ENCODE data around the gene PAMR1. TPM values are rescaled to one million over a fixed set of nuclear protein-coding genes. Genes with fewer than 3 reads are reported as not detected.

Gene PAMR1
- total RNA-seq, 1 experiment from 2014 or later: 17.9 TPM

- Mint-ChIP-seq H3K36me3 (ENCODE audit: insufficient read depth, unreplicated experiment) (no peaks in the 10 kb centered on the region), H3K4me3 (ENCODE audit: unreplicated experiment) (no peak overlapping the region), H3K27ac (ENCODE audit: unreplicated experiment) (no peak overlapping the region), H3K4me1 (ENCODE audit: low read depth, unreplicated experiment) (no peaks in the 10 kb centered on the region), H3K9me3 (ENCODE audit: unreplicated experiment) (peaks cover 8% of the 10 kb centered on the region), H3K27me3 (ENCODE audit: insufficient read depth, unreplicated experiment) (peaks cover 6% of the 10 kb centered on the region)
- intact Hi-C loops (cut with micrococcal nuclease; ENCODE audit: unreplicated experiment): no loop called here
- POLR2A ChIA-PET: no interaction called here
- Histone ChIP-seq H3K9me3 (no peaks in the 10 kb centered on the region), H3K4me3 (ENCODE audit: low read depth, low read length) (no peak overlapping the region), H3K27me3 (replicated peaks; ENCODE audit: control insufficient read depth, insufficient read depth, low read length) (no peaks in the 10 kb centered on the region), H3K4me1 (no peaks in the 10 kb centered on the region), H3K36me3 (ENCODE audit: control insufficient read depth, insufficient read depth, low read length) (no peaks in the 10 kb centered on the region)
- DNase-seq: no peak
- TF ChIP-seq CTCF (IDR thresholded peaks at IDR 0.05; ENCODE audit: insufficient read depth in 1 of 2, low read depth in 1 of 2, low read length in 1 of 2, severe bottlenecking in 1 of 2, unreplicated experiment in 1 of 2): no peak
- CTCF ChIA-PET: no interaction called here
- no TSS peak for BruUV-seq (replicated peaks)
Observed at GRCh38 chr11:35564245-35564595, 38.8 kb upstream of the PAMR1 start.

- DNase-seq: no peak
- no peak overlapping the region for H3K4me3 Mint-ChIP-seq (ENCODE audit: unreplicated experiment)
- Histone ChIP-seq H3K27me3 (replicated peaks; ENCODE audit: control insufficient read depth, insufficient read depth, low read length) (no peaks in the 10 kb centered on the region), H3K4me3 (ENCODE audit: low read depth, low read length) (no peak overlapping the region), H3K4me1 (no peaks in the 10 kb centered on the region), H3K9me3 (no peaks in the 10 kb centered on the region), H3K36me3 (ENCODE audit: control insufficient read depth, insufficient read depth, low read length) (no peaks in the 10 kb centered on the region)
- no peaks in the 10 kb centered on the region for H3K4me1 Mint-ChIP-seq (ENCODE audit: low read depth, unreplicated experiment)
- H3K9me3 Mint-ChIP-seq (ENCODE audit: unreplicated experiment): peaks cover 2% of the 10 kb centered on the region
- no peak overlapping the region for H3K27ac Mint-ChIP-seq (ENCODE audit: unreplicated experiment)
- TF ChIP-seq CTCF (IDR thresholded peaks at IDR 0.05; ENCODE audit: insufficient read depth in 1 of 2, low read depth in 1 of 2, low read length in 1 of 2, severe bottlenecking in 1 of 2, unreplicated experiment in 1 of 2): no peak
- no peaks in the 10 kb centered on the region for H3K36me3 Mint-ChIP-seq (ENCODE audit: insufficient read depth, unreplicated experiment)
- ChIA-PET POLR2A (no interaction called here), CTCF (no interaction called here)
- intact Hi-C loops (cut with micrococcal nuclease; ENCODE audit: unreplicated experiment): no loop called here
- peaks cover 4% of the 10 kb centered on the region for H3K27me3 Mint-ChIP-seq (ENCODE audit: insufficient read depth, unreplicated experiment)
- no TSS peak for BruUV-seq (replicated peaks)
Observed at GRCh38 chr11:35563484-35564244, 38.2 kb upstream of the PAMR1 start.

GRCh38 chr11:35559949-35560348 is 34.5 kb upstream of the PAMR1 start:
- Histone ChIP-seq H3K27me3 (replicated peaks; ENCODE audit: control insufficient read depth, insufficient read depth, low read length) (no peaks in the 10 kb centered on the region), H3K4me1 (no peaks in the 10 kb centered on the region), H3K4me3 (ENCODE audit: low read depth, low read length) (no peak overlapping the region), H3K36me3 (ENCODE audit: control insufficient read depth, insufficient read depth, low read length) (no peaks in the 10 kb centered on the region), H3K9me3 (no peaks in the 10 kb centered on the region)
- intact Hi-C loops (cut with micrococcal nuclease; ENCODE audit: unreplicated experiment): no loop called here
- H3K27me3 Mint-ChIP-seq (ENCODE audit: insufficient read depth, unreplicated experiment): peaks cover 4% of the 10 kb centered on the region
- no peaks in the 10 kb centered on the region for H3K36me3 Mint-ChIP-seq (ENCODE audit: insufficient read depth, unreplicated experiment)
- ChIA-PET POLR2A (no interaction called here), CTCF (no interaction called here)
- no peaks in the 10 kb centered on the region for H3K9me3 Mint-ChIP-seq (ENCODE audit: unreplicated experiment)
- DNase-seq: no peak
- H3K4me1 Mint-ChIP-seq (ENCODE audit: low read depth, unreplicated experiment): no peaks in the 10 kb centered on the region
- no TSS peak for BruUV-seq (replicated peaks)
- no peak overlapping the region for H3K27ac Mint-ChIP-seq (ENCODE audit: unreplicated experiment)
- H3K4me3 Mint-ChIP-seq (ENCODE audit: unreplicated experiment): no peak overlapping the region
- no peak for TF ChIP-seq CTCF (IDR thresholded peaks at IDR 0.05; ENCODE audit: insufficient read depth in 1 of 2, low read depth in 1 of 2, low read length in 1 of 2, severe bottlenecking in 1 of 2, unreplicated experiment in 1 of 2)

Data from Caco-2 (cell line).